ENCODE data around the gene CD248.
"Not testable (repeated sequence)": the region's sequence is repeated elsewhere in the genome, so short reads cannot be mapped to it uniquely, and the experiment has no call there.

Gene CD248

GRCh38 chr11:66311965-66312548, 4.8 kb downstream of the CD248 start:
- DNase-seq: peak; percentile 88

- no peak for DNase-seq
Measured at GRCh38 chr11:66311470-66311964, 5.3 kb downstream of the CD248 start.

DNA sequence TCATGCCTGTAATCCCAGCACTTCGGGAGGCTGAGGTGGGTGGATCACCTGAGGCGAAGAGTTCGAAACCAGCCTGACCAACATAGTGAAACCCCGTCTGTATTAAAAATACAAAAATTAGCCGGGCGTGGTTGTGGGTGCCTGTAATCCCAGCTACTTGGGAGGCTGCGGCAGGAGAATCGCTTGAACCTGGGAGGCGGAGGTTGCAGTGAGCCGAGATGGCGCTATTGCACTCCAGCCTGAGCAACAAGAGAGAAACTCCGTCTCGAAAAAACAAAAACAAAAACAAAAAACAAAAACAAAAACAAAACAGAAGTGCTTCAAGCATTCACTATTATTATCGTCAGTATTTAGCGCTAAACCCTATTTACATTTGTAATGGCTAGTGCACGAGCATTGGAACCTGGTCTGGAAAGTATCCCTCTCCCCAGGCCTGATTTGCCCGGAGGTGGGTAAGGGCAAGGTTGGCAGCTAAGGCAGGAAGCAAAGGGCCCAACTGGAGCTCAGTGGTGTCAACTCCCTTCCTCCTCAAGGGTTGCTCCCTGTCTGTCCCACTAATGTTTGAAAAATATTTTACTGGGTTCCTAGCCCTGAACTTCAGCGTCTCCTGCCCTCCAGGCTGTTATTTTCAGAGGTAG, 5.9 kb downstream of the CD248 start:
- DNase-seq: not testable (repeated sequence)

- no peak for DNase-seq
Measured at GRCh38 chr11:66310324-66310723, 6.5 kb downstream of the CD248 start.

DNA sequence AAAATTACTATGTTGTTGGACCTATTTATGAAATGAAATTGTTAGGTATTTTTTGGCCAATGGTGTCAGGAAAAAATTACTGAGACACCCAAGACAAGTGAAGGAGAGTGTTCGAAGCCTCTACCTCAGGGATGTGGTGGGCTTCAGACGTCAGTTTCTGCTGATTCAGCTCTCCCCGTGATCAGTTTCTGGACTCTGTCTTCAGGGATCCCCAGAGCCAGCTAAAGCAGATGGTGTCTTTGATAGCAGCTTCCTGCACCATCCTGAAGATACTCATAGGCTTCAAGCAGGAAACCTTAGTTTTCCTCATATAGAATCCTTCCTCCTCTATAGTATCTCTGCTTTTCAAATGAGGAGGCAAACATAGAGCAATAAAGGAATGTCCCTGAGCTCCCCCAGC, 7.4 kb downstream of the CD248 start:
- no peak for DNase-seq

DNA sequence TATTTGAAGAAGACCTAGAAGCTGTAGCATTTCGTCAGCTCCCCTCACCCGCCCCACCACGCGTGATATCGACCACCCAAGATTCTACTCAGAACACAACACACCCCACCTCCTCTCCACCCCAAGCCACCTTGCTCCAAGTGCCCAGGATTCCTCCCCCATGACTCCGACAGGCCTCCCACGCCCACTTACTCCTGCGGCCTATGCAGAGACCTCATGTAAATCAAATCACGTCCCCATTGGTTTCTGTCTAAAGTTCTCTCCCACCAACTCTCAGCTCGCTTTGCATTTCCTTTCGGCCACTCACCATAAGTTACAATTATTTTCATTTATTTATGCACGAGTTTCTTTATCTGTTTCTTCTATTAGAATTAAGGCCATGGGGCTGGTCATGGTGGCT, 14.2 kb downstream of the CD248 start:
- no peak for DNase-seq

GRCh38 chr11:66299186-66299585, 17.7 kb downstream of the CD248 start:
- no peak for DNase-seq

GRCh38 chr11:66297610-66298009, 19.2 kb downstream of the CD248 start:
- DNase-seq: no peak

GRCh38 chr11:66294626-66295620, 21.9 kb downstream of the CD248 start:
- DNase-seq: no peak

DNA sequence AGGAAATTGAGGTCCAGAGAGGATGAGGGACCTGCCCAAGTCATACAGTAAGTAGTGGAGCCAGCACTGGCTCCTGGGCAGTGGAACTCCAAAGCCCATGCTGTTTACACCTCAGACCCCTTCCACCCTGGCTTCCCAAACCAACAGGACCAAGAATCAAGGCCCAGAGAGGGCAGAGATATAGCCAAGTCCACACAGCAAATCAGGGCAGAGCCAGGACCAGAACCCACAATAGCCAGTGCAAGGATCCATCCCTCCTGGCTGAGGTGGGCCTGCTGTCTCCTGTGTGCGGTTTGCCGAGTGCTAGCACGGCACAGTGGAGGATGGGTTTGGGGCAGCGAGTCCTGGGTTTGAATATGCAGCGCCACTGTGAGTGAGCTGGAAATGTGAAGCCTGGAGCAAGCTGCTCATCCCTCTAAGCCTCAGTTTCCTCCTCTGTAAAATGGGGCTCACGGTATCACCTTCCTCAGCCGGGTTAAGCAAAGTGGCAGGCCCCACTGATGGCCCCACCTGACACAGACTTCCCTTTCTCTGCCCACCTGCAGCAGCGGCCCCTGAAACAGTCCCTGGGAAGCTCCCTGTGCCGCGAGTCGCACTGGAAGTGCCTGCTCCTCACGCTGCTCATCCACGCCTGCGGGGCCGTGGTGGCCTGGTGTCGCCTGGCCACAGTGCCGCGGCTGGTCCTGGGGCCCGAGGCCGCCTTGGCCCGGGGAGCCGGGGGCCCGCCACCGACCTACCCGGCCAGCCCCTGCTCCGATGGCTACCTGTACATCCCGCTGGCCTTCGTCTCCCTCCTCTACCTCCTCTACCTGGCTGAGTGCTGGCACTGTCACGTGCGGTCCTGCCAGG, 22.8 kb downstream of the CD248 start:
- no peak for DNase-seq

GRCh38 chr11:66293352-66293751, 23.5 kb downstream of the CD248 start:
- no peak for DNase-seq

DNA sequence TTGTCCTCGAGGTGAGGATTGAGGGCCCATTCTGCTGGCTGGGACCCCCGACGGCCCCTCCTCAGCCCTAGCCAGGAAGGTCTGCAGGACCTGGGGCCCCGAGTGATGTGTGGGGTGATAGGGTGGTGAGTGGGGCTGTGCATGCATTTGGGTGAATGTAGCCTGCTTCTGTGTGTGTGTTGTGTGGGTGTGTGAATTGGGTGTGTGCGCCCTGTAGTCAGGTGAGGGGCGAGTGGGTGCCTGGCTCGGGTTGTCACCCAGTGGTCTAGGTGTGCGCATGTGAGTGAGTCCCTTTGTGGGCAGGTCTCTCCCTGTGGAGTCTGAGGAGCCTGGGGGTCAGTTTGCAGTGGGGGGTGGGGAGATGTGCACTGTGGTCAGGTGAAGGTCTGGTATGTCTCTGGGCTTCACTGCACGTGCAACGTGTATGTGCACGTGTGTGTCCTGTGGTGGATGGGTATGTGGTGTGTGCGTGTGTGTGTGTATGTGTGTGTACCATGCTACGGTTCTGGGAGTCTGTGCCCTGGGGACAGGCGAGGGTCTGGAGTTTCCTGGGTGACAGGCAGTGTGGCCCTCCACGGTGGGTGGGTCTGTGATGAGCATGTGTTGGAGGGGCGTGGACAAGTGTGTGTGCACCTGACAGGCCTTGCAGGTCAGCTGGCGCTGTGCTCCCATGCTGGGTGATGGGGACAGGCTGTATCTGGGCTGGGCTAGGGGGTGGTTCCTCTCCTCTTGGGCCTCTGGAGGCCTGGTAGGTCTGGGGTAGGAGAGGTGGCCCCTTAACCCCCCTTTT, 24.1 kb downstream of the CD248 start:
- no peak for DNase-seq

GRCh38 chr11:66291706-66292542, 24.9 kb downstream of the CD248 start, which contains the start of gene TMEM151A:
TSS of gene TMEM151A (plus strand) at chr11:66291894. CDS start at chr11:66292014, 120 bp downstream.
- no peak for DNase-seq

DNA sequence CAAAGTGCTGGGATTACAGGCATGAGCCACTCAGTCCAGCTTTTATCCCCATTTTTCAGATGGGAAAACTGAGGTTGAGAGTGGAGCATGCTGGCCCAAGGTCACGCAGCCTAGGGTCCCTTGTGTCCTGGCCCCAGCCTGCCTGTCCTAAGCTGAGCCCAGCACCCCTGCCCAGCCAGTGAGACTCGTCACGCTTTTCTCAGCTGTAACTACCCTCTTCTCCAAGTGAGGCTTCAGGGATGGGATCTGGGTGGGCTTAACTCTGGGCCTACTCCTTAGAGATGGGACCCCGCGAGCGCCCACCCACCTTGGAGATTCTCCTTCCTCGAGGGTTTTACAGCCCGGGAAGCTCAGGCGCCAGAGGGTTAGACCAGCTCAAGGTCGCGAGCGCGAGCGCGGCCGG, 25.5 kb downstream of the CD248 start:
- DNase-seq: no peak

- DNase-seq: no peak
Measured at GRCh38 chr11:66290330-66290621, 26.6 kb downstream of the CD248 start.

- DNase-seq: no peak
Measured at GRCh38 chr11:66289548-66290329, 27.1 kb downstream of the CD248 start.

GRCh38 chr11:66288671-66289547, 27.9 kb downstream of the CD248 start, which contains the start of gene YIF1A:
TSS of gene YIF1A (minus strand) at chr11:66289143. CDS start at chr11:66288985, 158 bp downstream.
- DNase-seq: peak; percentile 97

DNA sequence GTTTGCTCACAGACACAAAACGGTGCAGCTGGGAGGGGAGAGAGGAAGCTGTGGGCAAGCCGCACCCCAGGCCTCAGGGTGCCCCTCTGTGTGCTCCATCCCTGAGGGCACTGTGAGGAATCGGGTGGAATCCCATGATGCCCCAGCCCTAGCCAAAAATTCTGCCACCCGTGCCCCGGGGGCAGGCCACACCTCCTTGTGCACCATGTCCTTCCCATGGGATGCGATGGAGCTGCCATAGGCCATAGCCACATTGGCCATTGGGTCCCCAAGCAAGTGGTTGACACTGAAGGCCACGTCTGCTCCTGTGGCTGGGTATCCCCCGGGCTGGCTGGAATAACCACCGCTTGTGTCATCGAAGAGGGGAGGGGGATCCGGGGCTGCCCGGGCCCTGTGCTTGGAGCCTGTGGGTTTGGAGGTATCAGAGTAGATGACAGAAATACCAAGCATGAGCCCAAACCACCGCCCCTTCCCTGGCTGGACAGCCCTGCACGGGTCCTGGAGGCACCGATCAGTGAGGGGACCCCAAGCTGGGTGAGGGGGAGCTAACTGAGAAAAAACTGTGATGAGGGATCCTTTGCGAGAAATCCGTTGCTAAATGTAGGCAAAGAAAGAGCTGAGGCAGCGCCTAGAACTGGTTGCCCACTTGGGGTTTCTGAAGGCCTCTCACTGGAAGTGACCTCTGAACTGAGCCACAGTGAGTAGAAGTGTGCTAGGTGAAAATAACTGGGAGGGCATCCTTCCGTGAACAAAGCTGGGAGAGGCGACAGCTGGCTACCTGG, 28.8 kb downstream of the CD248 start:
- DNase-seq: no peak

Measured in NCI-H1694 (cell line).